HG03280 (cell line): ENCODE results near the gene CACNB2.

ENCODE experiments used
- ATAC-seq: cut with Tn5 transposase; IDR thresholded peaks from one replicate; pipeline ENCODE4 v1.9.1; 2021; ENCODE audit warnings: mild to moderate bottlenecking, moderate library complexity; ENCODE audit not compliant: unreplicated experiment

The CACNB2 gene

GRCh38 chr10:18328941-18329340 is 188.7 kb downstream of the CACNB2 start:
- ATAC-seq: no peak

GRCh38 chr10:18332048-18332447 is 191.8 kb downstream of the CACNB2 start:
- ATAC-seq: no peak

- no peak for ATAC-seq
Observed at GRCh38 chr10:18332484-18332883, 192.3 kb downstream of the CACNB2 start.

GRCh38 chr10:18333621-18334020 is 193.4 kb downstream of the CACNB2 start:
- no peak for ATAC-seq

GRCh38 chr10:18334116-18334867 is 194.1 kb downstream of the CACNB2 start:
- no peak for ATAC-seq

- ATAC-seq: no peak
Observed at GRCh38 chr10:18340496-18341051, 200.3 kb downstream of the CACNB2 start.

GRCh38 chr10:18341055-18341454 is 200.8 kb downstream of the CACNB2 start:
- no peak for ATAC-seq

- no peak for ATAC-seq
Observed at GRCh38 chr10:18343573-18343972, 203.3 kb downstream of the CACNB2 start.

- ATAC-seq: no peak
Observed at GRCh38 chr10:18345308-18345707, 205.1 kb downstream of the CACNB2 start.

- ATAC-seq: no peak
Observed at GRCh38 chr10:18350340-18350739, 210.1 kb downstream of the CACNB2 start.

GRCh38 chr10:18351421-18351820 is 211.2 kb downstream of the CACNB2 start:
- ATAC-seq: no peak

- ATAC-seq: no peak
Observed at GRCh38 chr10:18352175-18352574, 212.0 kb downstream of the CACNB2 start.

- ATAC-seq: no peak
Observed at GRCh38 chr10:18359812-18360211, 219.6 kb downstream of the CACNB2 start.

GRCh38 chr10:18362892-18363291 is 222.7 kb downstream of the CACNB2 start:
- ATAC-seq: no peak

- ATAC-seq: no peak
Observed at GRCh38 chr10:18364987-18365775, 225.0 kb downstream of the CACNB2 start.

GRCh38 chr10:18367840-18368239 is 227.6 kb downstream of the CACNB2 start:
- ATAC-seq: no peak

- ATAC-seq: no peak
Observed at GRCh38 chr10:18368273-18368672, 228.0 kb downstream of the CACNB2 start.

- ATAC-seq: no peak
Observed at GRCh38 chr10:18368682-18369081, 228.5 kb downstream of the CACNB2 start.

- ATAC-seq: no peak
Observed at GRCh38 chr10:18369859-18370473, 229.7 kb downstream of the CACNB2 start.

GRCh38 chr10:18376650-18377049 is 236.4 kb downstream of the CACNB2 start:
- no peak for ATAC-seq

GRCh38 chr10:18377898-18378297 is 237.7 kb downstream of the CACNB2 start:
- ATAC-seq: no peak
